Brain microvascular endothelial cell (primary cell): Measurements from ENCODE around the gene DHCR7.

Source experiments
- DNase-seq: peaks from one replicate; pipeline ENCODE4 v3.0.0-alpha.2; 2020
- H3K27ac ChIP-seq: fragments of 250-450 bp; sonication (Bioruptor Pico); 2 replicates; pipeline ENCODE4 v1.5.1; 2020; ENCODE audit warnings: mild to moderate bottlenecking, moderate library complexity
- H3K27me3 ChIP-seq: fragments of 250-450 bp; sonication (Bioruptor Pico); replicated peaks from 2 replicates; pipeline ENCODE4 v1.5.1; 2020; ENCODE audit warnings: mild to moderate bottlenecking
- H3K36me3 ChIP-seq: fragments of 250-450 bp; sonication (Bioruptor Pico); replicated peaks from 2 replicates; pipeline ENCODE4 v1.5.1; 2020; ENCODE audit warnings: mild to moderate bottlenecking
- H3K4me3 ChIP-seq: 2 replicates; pipeline ENCODE4 v1.5.1; 2011; ENCODE audit warnings: low read depth, mild to moderate bottlenecking, control low read depth, low read length, moderate library complexity
- CTCF ChIP-seq: IDR thresholded peaks from 2 replicates; pipeline ENCODE4 v1.5.1; 2011; ENCODE audit warnings: low read depth, mild to moderate bottlenecking, moderate library complexity, low read length, control low read depth, inconsistent platforms; ENCODE audit errors: missing control alignments
- in situ Hi-C: cut with HindIII; loops from 2 replicates; pipeline ENCODE4 v1.10.0; 2017; ENCODE audit warnings: low sequenced_read_pairs, low pct_ligation_motif_present

Gene DHCR7

DNA sequence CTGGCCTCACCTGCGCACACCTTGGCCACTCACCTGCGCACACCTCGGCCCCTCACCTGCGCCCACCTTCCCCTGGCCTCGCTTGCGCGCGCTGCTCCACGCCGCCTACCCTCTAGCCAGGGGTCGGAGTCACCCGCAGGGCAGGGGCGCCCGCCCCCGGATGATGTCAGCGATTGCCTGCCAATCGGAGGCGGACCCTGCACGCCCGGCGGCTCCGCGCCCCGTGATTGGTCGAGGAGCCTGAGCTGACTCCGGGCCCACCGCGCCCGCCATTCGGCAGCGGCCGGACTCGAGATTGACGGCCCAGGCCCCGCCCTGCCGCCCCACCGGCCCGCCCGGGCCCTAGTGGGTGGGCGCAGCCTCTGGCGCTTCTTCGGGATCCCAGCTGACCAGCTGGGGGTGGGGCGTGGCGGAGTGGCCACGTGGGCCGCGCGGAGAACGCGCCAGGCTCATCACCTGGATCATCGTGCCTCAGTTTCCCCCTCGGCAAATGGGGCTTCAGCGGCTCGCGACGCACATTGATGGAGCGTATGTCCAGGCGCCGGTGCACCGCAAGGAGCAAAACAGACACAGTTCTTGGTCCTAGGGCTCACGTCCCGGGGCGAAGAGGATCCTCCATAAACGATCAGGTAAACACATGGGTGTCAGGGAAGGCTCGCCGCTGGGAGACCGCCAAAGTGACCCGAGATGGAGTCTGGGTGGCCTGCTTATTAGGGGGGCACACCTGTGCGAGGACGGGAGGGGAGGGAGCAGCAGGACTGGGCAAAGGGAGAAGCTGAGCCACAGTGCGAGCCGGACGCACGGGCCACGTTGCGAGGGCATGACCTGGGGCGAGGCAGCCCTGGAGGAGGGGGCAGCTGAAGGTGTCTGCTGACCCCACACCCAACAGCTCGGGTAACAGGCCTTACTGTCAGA is at the start of gene DHCR7:
Gene DHCR7, minus strand, starts transcription at position 137 of the 915 bp plus-strand sequence. CDS start 3,441 bp downstream, outside the sequence.
- peak within 1 kb of the TSS; percentile 96 for H3K4me3 ChIP-seq
- peak within 1 kb of the TSS; percentile 61 for H3K27ac ChIP-seq
- H3K36me3 ChIP-seq = peaks cover 25% of the 10 kb centered on the region
- TF ChIP-seq CTCF = no peak
- in situ Hi-C loops = no loop called here
- DNase-seq = peak; percentile 96
- no peaks in the 10 kb centered on the region for H3K27me3 ChIP-seq

- TF ChIP-seq CTCF = no peak
- H3K27me3 ChIP-seq = no peaks in the 10 kb centered on the region
Measured at GRCh38 chr11:71496421-71496820, 48.2 kb upstream of the DHCR7 start.

GRCh38 chr11:71495286-71496230 is 47.4 kb upstream of the DHCR7 start:
- H3K27me3 ChIP-seq = no peaks in the 10 kb centered on the region
- in situ Hi-C loops = no loop called here
- peaks cover 48% of the 10 kb centered on the region for H3K36me3 ChIP-seq
- no peak overlapping the region for H3K27ac ChIP-seq
- H3K4me3 ChIP-seq = no peak overlapping the region
- no peak for TF ChIP-seq CTCF
- DNase-seq = no peak

More at GRCh38 chr11:71496421-71496820, 48.2 kb upstream of the DHCR7 start:
- no peak overlapping the region for H3K4me3 ChIP-seq
- H3K36me3 ChIP-seq = peaks cover 41% of the 10 kb centered on the region
- no peak for DNase-seq
- in situ Hi-C loops = no loop called here
- no peak overlapping the region for H3K27ac ChIP-seq

DNA sequence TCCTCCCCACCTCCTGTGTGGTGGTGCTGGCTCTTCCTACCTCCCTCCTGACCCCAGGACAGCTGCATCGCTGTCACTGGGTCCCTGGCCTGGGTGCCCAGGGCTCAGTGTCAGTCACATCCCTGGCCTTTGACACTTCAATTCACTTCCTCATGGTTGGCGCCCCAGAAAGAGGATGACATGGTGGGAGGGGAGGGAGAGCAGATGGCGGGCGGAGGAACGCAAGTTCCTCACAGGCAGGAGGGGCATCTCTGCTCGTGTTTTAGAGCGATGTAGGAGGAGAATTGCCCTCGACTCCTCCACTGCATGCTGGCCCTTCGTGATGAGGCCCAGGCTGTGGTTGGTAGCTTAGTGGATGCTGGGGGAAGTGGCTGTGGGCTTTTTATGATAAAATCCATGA is 43.7 kb upstream of the DHCR7 start:
- no peaks in the 10 kb centered on the region for H3K27me3 ChIP-seq
- in situ Hi-C loops = no loop called here
- H3K4me3 ChIP-seq = no peak overlapping the region
- TF ChIP-seq CTCF = no peak
- H3K27ac ChIP-seq = no peak overlapping the region
- H3K36me3 ChIP-seq = peaks cover 23% of the 10 kb centered on the region
- DNase-seq = no peak

DNA sequence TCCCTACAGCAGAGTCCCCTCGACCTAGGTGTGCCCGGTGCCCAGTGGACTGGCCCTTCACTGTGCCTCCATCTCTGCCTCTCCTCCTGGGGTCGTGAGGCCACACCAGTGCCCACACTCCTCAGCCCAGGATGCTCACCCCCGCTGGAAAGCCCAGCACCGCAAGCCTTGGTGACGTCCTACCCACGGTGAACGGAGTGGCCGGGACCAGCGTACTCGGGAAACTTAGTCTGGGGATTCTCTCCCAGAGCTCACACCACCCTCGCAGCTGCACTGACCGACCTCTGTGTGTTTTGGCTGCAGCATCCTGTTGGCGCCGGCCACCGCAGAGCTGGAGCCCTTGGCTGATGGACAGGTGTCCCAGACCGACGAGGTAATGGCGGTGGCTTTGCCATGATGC is 43.3 kb upstream of the DHCR7 start:
- no peak overlapping the region for H3K4me3 ChIP-seq
- peaks cover 25% of the 10 kb centered on the region for H3K36me3 ChIP-seq
- no peak for TF ChIP-seq CTCF
- H3K27ac ChIP-seq = no peak overlapping the region
- no peaks in the 10 kb centered on the region for H3K27me3 ChIP-seq
- DNase-seq = no peak
- in situ Hi-C loops = no loop called here
